GM19099 (cell line): ENCODE results near the gene EIF3J.

ENCODE experiments used
- POLR2A ChIP-seq: IDR thresholded peaks from 3 replicates; pipeline ENCODE4 v1.6.1; 2011; ENCODE audit warnings: low read depth; ENCODE audit not compliant: insufficient read length; ENCODE audit errors: extremely low read depth

EIF3J gene, protein sequence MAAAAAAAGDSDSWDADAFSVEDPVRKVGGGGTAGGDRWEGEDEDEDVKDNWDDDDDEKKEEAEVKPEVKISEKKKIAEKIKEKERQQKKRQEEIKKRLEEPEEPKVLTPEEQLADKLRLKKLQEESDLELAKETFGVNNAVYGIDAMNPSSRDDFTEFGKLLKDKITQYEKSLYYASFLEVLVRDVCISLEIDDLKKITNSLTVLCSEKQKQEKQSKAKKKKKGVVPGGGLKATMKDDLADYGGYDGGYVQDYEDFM

DNA sequence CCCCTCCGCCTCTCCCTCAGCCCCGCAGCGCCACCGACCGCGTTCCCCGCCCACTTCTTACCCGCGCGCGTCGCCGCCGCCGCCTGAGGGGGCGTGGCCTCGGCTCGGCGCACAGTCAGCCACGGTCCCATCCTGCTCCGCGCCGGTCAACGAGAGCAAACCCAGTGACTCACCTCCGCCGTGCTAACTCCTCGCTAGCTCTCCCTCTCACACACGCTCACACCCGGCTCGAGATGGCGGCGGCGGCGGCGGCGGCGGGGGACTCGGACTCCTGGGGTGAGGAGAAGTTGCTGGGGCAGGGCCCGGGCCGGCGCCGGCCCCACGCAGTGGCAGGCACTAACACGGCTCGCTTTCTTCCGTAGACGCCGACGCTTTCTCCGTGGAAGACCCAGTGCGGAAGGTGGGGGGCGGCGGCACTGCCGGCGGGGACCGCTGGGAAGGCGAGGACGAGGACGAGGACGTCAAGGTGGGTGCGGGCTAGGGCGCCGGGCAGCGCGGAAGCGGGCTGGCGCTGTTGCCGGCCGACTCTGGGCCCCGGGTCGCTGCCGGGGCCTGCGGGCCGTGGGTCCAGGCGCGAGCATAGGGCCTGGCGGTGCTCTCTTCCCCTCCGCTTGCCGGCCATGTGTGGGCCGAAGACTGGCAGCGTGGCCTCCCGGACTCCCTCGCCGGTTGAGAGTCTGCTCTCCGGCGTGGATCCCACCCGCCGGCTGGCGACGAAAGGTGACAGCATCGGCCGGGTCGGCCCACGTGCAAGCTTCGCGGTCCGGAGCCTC is at the start of gene EIF3J:
EIF3J (plus strand) TSS at position 186 of the 773 bp plus-strand sequence; CDS start at position 234, 48 bp downstream.
- TF ChIP-seq POLR2A, result peak; percentile 91

DNA sequence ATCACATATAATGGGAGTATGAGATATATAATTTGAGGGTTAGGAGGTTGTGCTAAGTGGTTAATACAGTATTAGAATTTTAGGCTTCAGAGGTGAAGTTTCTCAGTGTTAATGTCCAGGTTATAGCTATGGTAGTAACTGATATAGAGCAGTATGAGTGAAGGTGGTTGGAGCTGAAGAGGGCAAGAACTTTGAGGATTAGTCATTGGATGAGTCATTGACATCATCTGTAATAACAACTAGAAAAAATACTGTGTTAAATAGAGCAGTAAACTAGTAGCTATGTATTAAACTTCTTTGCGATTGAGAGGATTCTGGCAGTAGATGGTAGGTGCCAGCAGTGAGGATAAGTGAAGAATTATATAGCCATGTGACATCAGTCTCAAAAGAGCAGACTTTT is 47.5 kb upstream of the EIF3J start:
- TF ChIP-seq POLR2A, result no peak

DNA sequence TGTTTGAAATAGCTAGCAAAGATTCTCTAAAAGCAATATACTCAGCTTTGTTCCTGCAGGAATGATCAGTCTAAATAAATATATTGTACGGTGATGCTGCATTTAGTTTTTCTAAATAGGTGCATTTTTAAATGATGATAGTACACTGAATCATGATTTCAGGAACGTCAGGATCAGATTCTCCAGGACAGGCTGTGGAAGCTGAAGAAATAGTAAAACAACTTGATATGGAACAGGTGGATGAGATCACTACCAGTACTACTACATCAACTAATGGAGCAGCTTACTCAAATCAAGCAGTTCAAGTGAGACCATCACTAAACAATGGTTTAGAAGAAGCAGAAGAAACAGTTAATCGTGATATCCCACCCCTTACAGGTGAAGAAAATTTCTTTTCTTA is 46.3 kb upstream of the EIF3J start:
- no peak for TF ChIP-seq POLR2A

DNA sequence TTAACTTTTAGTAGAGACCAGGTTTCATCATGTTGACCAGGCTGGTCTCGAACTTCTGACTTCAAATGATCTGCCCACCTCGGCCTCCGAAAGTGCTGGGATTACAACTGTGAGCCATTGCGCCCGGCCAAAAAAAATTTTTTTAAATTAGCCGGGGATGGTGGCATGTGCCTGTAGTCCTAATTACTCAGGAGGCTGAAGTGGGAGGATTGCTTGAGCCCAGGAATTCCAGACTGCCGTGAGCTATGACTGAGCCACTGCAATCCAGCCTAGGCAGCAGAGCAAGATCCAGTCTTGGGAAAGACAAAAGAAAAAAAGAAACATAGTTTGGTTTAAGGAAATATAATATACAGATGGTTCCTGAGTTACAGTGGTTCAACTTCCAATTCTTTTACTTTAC is 44.9 kb upstream of the EIF3J start:
- no peak for TF ChIP-seq POLR2A

DNA sequence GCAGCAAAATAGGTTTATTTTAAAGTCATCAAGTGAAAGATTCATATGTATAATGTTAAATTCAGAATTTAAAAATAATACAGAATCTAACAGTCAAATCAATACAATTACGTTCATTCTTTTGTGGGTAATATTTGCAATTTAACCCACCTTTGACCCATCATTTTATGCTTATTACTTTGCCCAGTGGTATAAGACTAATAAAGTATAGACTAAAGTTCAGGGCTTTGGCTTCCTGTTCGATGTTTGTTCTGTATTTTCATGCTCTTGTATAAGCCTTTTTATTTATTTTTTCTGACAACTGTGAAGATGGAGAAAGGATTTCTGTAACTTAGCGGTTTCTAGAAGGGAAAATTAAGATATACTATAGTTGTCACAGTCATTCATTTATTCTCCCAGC is 44.3 kb upstream of the EIF3J start:
- TF ChIP-seq POLR2A, result no peak

DNA sequence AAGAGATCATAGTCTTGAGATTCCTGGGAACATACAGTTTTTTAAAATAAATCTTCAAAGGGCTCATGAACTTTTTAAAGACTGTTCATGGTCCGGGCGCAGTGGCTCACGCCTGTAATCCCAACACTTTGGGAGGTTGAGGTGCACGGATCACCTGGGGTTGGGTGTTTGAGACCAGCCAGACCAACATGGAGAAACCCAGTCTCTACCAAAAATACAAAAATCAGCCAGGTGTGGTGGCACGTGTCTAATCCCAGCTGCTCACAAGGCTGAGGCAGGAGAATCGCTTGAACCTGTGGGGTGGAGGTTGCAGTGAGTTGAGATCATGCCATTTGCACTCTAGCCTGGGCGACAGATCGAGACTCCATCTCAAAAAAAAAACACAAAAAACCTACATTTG is 41.4 kb upstream of the EIF3J start:
- no peak for TF ChIP-seq POLR2A

DNA sequence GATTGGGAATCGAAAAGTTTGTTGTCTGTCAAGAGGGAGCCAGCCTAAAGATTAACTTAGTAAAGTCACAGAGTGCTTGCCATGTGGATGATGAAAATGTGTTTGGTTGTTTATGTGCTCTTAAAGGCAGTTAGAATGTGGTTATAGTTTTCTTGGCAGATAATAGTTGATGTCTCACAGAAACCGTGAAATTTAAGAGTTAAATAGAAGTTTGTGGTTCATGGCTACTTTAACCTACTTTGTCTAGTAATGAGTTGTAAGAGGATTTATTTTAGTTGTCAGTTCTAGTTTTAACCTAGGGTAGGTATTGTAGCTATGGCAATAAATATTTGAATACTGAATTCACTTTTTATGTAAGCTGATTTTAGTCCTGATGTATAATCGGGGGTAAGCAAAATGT is 36.4 kb upstream of the EIF3J start:
- TF ChIP-seq POLR2A, result no peak

DNA sequence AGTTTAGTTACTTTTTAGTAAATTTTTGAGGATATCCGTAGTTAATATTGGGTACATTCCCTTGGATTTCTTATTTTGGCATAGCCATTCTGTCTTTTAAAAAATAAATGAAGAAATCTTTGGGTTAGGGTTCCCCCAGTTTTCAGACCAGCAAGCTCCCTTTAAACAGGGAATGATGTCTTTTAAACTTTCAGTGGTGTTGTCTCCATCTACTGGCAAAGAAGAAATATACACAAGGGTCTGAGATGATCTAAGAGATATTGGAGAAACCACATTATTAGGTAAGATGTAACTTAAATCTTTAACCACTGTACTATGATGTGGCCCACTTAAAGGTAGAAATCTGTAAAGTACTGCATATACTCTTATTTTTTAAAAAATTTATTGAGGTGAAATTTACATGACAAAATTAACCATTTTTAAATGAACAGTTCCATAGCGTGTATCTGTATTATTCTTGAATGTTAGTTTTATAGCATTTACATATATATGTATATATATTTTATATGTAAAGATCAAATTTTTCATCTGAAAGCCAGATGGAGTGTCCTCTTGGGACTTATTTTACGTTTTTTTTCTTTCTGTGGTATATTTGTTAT is 35.1 kb upstream of the EIF3J start:
- no peak for TF ChIP-seq POLR2A

DNA sequence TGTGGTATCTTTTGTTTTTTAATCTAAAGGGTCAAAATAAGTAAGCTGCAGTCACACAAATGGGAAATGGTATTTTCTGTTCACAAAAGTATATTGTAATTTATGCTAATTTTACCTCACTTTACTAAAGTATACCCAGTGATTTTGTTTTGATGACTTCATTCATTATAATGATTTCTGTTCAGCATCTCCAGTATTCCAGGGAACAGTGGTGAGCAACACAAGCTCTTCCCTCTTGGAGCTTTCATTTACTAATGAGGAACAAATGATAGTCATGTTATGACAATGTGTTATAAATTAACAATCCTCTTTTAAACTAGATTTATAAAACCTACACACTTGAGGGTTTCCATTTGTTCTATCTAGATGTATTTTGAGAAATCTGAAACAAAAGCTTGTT is 20.5 kb upstream of the EIF3J start:
- no peak for TF ChIP-seq POLR2A

DNA sequence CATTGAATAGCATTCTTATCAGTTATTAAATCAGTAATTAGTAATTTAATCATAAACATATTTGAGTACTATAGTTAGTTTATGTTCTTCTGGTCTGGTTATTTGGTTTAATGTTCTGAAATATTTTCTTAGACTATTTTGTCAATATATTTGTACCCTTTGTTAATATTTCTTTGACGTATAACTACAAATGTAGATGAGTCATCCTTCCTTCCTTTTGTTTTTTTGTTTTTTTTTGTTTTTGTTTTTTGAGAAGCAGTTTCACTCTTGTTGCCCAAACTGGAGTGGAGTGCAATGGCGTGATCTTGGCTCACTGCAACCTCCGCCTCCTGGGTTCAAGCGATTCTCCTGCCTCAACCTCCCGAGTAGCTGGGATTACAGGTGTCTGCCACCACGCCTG is 17.4 kb upstream of the EIF3J start:
- no peak for TF ChIP-seq POLR2A

DNA sequence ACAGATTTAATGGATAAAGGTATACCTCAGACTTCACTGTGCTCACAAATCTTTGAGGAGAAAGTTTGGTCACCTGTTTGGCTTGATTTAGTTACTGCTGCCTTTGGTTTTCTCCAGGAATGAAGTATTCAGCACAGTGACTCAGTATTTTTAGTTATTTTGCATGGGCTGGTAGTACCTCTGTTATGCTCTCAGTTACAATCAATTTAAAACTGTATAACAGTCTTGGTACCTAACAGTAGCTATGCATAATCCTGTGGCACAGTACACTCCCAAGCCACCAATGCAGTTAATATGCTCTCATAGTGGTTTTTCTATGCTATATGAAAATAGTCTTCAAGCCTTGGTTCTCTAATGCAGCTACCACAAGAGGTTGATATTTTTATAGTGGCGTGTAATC is 11.9 kb upstream of the EIF3J start:
- no peak for TF ChIP-seq POLR2A

DNA sequence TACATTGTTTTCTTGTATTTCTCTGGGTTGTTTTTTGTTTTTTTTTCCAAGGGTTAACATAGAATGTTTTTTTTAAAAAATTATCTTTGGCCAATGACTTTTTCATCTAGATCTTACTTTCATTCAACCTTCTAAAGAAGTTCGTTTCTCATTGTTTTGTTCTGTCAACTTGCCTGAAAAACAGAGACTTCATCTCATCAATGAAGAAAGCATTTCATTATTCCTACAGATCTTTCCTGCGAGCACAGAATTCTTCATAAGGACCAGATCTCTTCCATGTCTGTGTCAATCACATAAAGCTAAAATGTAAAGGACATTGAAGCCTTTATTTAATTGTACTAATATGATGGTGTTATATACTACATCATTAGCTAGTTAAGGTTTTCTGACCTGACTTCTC is 9.7 kb upstream of the EIF3J start:
- TF ChIP-seq POLR2A, result no peak

DNA sequence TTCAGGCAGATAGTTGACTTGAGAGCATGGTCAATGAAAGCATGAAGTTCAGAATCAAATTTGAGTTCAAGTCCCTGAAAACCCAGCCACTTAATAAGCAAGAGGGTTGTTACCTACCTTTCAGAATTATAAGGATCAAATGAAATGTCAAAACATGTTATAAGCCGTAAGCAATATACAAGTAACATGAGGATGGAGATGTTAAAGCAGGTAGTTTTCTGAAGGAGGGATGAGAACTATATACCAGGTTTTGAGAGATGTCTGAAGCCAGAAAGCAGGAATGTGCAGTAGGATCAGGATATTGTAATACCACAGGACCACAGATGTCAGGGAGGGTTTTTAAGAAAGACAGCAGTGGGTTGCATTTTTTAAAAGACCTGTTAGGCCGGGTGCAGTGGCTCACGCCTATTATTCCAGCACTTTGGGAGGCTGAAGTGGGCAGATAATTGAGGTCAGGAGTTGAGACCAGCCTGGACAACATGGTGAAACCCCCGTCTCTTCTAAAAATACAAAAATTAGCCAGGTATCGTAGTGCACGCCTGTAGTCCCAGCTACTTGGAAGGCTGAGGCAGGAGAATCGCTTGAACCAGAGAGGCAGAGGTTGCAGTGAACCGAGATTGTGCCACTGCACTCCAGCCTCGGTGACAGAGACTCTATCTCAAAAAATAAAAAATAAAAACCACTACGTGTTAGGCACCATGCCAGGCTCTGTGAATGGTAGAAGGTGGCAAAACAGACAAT is 6.9 kb upstream of the EIF3J start:
- no peak for TF ChIP-seq POLR2A

DNA sequence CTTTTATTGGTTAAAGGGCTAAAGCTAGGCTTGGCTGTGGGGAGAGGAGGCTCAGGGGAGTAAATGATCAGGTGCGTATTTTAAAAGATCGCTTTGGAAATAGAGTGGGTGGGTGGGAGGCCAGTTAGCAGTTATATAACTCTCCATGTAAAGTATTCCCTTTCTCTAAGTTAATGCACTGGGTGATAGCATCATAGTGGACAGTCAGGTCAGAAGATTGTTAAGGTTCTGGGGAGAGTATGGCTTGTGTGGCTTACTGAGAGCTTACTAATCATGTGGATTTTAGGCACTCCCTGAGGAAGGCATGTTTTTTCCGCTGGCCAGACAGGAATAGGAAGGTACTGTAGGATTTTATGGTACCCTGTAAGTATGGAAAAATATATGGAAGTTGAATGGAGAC is 6.3 kb upstream of the EIF3J start:
- no peak for TF ChIP-seq POLR2A

DNA sequence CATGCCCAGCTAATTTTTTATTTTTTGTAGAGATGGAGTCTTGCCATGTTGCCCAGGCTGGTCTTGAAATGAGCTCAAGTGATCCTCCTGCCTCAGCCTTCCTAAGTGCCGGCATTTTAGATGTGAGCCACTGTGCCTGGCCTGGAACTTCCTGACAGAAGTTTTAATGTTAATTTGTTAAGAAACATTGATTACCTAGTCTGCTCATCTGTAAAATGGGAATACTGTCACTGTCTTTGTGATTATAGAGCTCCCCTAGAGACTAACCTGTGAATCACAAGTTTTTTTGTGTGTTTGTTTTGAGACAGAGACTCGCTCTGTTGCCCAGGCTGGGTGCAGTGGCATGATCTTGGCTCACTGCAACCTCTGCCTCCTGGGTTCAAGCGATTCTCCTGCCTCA is 4.3 kb upstream of the EIF3J start:
- no peak for TF ChIP-seq POLR2A
